Measurements from ENCODE around the gene DYNC2I2.

Gene DYNC2I2

DNA sequence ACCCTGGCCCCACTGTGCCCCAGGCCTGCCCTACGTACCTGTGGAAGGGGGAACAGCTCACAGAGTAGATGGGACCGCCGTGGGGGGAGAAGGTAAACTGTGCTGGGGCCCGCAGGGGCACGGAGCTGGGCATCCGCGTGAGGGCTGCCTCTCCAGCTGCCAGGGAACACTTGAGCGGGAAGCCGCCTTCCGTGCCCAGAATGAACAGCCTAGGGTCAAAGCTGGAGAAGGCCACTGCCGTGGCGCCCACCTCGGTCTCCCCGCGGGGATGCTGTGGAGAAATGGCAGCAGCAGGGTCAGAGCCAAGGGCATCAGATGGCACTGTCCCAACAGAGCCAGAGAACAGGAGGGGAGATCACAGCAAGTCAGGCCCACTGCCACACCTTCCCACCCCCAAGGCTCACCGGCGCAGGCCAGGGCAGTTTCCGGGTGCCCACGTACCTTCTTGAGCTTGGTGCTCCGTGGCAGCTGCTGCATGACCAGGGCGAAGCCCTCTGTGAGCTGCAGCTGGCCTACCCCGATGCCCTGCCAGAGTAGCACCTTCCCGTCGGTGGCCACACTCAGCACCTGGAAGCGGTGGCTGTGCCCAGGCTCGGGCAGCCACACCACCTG lies 21.9 kb downstream of the DYNC2I2 start:
- TF ChIP-seq POLR2AphosphoS5 (IDR thresholded peaks at IDR 0.05; ENCODE audit: low read depth, low read length) = no peak
- no peak for TF ChIP-seq TAF1 (IDR thresholded peaks at IDR 0.05; ENCODE audit: borderline replicate concordance, insufficient read depth, low read length)
- TF ChIP-seq, protein P1, sequence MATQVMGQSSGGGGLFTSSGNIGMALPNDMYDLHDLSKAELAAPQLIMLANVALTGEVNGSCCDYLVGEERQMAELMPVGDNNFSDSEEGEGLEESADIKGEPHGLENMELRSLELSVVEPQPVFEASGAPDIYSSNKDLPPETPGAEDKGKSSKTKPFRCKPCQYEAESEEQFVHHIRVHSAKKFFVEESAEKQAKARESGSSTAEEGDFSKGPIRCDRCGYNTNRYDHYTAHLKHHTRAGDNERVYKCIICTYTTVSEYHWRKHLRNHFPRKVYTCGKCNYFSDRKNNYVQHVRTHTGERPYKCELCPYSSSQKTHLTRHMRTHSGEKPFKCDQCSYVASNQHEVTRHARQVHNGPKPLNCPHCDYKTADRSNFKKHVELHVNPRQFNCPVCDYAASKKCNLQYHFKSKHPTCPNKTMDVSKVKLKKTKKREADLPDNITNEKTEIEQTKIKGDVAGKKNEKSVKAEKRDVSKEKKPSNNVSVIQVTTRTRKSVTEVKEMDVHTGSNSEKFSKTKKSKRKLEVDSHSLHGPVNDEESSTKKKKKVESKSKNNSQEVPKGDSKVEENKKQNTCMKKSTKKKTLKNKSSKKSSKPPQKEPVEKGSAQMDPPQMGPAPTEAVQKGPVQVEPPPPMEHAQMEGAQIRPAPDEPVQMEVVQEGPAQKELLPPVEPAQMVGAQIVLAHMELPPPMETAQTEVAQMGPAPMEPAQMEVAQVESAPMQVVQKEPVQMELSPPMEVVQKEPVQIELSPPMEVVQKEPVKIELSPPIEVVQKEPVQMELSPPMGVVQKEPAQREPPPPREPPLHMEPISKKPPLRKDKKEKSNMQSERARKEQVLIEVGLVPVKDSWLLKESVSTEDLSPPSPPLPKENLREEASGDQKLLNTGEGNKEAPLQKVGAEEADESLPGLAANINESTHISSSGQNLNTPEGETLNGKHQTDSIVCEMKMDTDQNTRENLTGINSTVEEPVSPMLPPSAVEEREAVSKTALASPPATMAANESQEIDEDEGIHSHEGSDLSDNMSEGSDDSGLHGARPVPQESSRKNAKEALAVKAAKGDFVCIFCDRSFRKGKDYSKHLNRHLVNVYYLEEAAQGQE (IDR thresholded peaks at IDR 0.05; ENCODE audit: insufficient read depth in 1 of 2, low read depth in 2 of 2, low read length in 2 of 2) = no peak
- no peak for TF ChIP-seq FOXP2 (optimal IDR thresholded peaks at IDR 0.05; ENCODE audit: borderline replicate concordance, extremely low read depth, extremely low read length, insufficient read depth)
- TF ChIP-seq SIN3A (IDR thresholded peaks at IDR 0.05; ENCODE audit: borderline replicate concordance, insufficient read depth, low read length) = no peak

DNA sequence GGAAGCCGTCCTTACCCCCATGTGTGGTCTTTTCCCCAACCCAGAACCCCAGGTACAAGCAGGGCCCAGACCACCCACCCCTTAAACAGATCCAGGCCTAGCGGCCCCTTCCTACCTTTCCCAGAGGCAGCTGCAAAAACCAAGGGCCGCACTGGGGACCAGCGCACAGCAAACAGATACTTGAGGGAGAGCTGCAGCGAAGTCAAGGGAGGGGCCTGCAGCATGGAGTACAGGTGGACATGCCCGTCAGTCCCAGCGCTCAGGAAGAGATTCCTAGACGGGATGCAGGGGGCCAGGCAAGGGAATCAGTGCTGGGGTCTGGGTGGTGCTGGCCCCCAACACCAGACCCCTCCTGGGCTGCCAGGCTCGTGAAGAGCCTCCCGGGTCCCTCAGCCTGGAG lies 22.5 kb downstream of the DYNC2I2 start:
- TF ChIP-seq TAF1 (IDR thresholded peaks at IDR 0.05; ENCODE audit: borderline replicate concordance, insufficient read depth, low read length) = no peak
- no peak for TF ChIP-seq SIN3A (IDR thresholded peaks at IDR 0.05; ENCODE audit: borderline replicate concordance, insufficient read depth, low read length)
- no peak for TF ChIP-seq POLR2AphosphoS5 (IDR thresholded peaks at IDR 0.05; ENCODE audit: low read depth, low read length)
- no peak for TF ChIP-seq FOXP2 (optimal IDR thresholded peaks at IDR 0.05; ENCODE audit: borderline replicate concordance, extremely low read depth, extremely low read length, insufficient read depth)
- TF ChIP-seq, protein P1 (IDR thresholded peaks at IDR 0.05; ENCODE audit: insufficient read depth in 1 of 2, low read depth in 2 of 2, low read length in 2 of 2) = no peak

DNA sequence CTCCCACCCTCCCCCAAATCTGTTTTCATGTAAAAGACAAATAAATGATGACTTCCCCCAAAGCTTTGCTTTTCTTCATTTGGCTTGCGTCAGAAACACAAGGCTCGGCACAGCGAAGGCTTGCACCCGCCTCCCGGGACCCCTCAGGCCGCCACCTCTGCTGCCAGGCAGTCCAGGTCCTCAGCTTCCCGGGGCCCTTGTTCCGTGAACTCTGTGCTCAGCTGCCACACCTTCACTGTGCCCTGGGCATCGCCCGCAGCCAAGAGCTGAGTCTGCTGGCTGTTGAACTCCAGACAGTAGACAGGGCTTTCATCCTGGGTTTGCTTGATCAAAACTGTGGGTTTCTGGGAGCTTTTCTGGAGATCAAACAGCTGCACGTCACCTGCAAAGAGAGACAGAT lies 23.0 kb downstream of the DYNC2I2 start:
- TF ChIP-seq FOXP2 (optimal IDR thresholded peaks at IDR 0.05; ENCODE audit: borderline replicate concordance, extremely low read depth, extremely low read length, insufficient read depth) (no peak), TAF1 (IDR thresholded peaks at IDR 0.05; ENCODE audit: borderline replicate concordance, insufficient read depth, low read length) (no peak), SIN3A (IDR thresholded peaks at IDR 0.05; ENCODE audit: borderline replicate concordance, insufficient read depth, low read length) (no peak)
- TF ChIP-seq, protein P1 (IDR thresholded peaks at IDR 0.05; ENCODE audit: insufficient read depth in 1 of 2, low read depth in 2 of 2, low read length in 2 of 2) = no peak

DNA sequence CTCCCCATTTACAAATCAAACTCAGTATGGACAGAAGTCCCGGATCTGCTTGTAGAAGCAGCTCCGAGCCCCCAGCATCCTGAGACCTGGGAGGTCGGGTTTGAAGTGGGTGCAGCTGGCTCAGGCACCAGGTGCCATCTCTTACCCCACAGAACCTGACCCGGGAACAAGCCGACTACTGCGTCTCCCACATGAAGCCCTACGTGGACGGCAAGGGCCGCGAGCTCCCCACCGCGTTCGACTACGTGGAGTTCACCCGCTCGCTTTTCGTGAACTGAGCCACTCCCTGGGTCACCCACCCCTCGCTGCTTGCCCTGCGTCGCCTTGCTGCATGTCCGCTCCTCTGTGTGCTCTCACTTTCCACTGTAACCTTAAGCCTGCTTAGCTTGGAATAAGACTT lies 23.6 kb downstream of the DYNC2I2 start:
- TF ChIP-seq, protein P1 (IDR thresholded peaks at IDR 0.05; ENCODE audit: insufficient read depth in 1 of 2, low read depth in 2 of 2, low read length in 2 of 2) = no peak
- no peak for TF ChIP-seq FOXP2 (optimal IDR thresholded peaks at IDR 0.05; ENCODE audit: borderline replicate concordance, extremely low read depth, extremely low read length, insufficient read depth)
- no peak for TF ChIP-seq SIN3A (IDR thresholded peaks at IDR 0.05; ENCODE audit: borderline replicate concordance, insufficient read depth, low read length)
- TF ChIP-seq TAF1 (IDR thresholded peaks at IDR 0.05; ENCODE audit: borderline replicate concordance, insufficient read depth, low read length) = no peak
- no peak for TF ChIP-seq POLR2AphosphoS5 (IDR thresholded peaks at IDR 0.05; ENCODE audit: low read depth, low read length)
